ENCODE data around the gene TSSC4.

TSSC4 gene

DNA sequence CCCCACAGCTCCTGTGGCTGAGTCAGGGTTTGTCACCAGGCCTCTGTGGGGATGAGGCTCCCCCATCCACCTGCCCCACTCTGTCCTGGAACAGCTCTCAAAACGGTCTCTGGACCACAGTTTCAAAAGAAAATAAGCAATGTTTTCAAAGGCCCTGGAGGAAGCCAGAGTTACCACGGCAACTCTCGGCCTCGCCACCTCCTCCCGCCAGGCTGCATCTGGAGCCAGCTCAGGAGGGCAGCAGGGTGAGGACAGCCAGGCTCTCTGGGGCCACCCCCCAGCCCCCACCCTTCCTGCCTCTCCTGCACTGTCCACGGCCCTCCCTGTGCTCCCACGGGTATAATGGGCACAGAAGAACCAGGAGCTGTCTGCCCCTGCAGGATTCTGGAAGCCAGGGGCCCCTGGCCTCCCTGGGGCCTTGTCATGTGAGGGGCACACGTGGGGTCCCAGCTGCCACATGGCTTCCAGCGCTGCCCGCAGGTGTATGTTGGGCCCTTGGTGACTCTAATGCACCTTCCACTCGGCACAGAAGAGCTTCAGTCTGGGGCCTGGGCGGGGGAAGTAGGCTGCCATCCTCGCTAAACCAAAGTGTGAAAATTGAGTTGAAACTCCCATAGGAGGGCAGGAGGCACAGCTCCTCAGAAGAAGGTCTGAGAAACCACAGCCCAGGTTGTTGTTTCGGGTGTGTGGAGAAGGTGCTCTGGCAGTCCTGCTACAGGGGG lies 13.1 kb upstream of the TSSC4 start:
- no peak overlapping the region for H3K9ac ChIP-seq (ENCODE audit: insufficient read length)
- H3K27ac ChIP-seq: no peak overlapping the region
- no peak overlapping the region for H3K4me3 ChIP-seq
- peaks cover 5% of the 10 kb centered on the region; the same call in 1 of the 2 replicates for H3K36me3 ChIP-seq (ENCODE audit: insufficient read depth, low read length)
- no peak for TF ChIP-seq POLR2AphosphoS5 (IDR thresholded peaks at IDR 0.05; ENCODE audit: borderline replicate concordance, low read depth, low read length)
- no peak for TF ChIP-seq FOXP2 (optimal IDR thresholded peaks at IDR 0.05; ENCODE audit: control extremely low read depth, extremely low read length, insufficient read depth)
- TF ChIP-seq EZH2 (IDR thresholded peaks at IDR 0.05): no peak
- DNase-seq (ENCODE audit: low read depth, low spot score): no peak
- no peaks in the 10 kb centered on the region for H3K9me3 ChIP-seq (ENCODE audit: low read depth, low read length)

DNA sequence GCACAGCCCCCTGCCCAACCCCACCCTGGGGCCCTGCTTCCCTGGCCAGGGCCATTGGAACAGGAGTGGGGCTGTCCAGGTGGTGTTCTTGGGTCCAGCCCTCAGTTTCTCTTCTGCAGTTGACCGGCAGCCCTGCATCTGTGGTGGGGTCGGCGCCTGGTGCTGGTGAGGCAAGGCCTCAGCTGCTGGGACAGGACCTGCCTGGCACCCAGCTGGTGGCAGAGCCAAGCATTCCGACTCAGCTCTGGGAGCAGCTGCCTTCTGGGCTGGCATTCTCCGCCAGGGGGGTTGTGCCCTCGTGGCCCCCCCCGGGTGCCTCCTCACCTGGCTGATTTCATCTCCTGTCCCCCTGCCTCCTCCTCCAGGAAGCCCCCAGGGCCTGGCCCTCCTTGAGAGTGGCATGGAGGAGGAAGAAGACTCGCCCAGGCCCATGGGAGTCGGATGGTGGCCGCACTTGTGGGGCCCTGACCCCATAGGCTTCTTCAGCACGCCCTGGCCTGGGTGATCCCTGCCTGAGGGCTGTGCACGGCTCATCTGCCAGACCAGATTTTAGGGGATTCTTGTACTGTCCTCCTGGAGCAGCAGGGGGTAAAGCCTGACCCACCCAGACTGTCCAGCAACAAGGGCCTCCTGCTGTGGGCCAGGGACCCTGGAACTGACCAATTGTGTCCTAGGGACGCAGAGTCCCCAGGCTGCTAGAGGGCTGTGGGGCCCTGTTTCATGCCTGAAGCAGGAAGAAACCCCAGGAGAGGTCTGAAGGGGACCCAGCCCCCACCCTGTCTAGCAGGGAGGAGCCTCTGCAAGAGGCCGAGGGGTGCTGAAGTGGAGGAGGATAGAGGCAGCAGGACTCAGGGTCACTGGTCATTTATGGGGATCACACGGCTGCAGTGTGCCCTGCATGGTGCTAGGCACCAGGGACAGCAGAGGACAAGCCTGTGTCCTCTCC lies 11.8 kb upstream of the TSSC4 start:
- Histone ChIP-seq H3K4me3 (no peak overlapping the region), H3K27ac (no peak overlapping the region), H3K9ac (ENCODE audit: insufficient read length) (no peak overlapping the region), H3K36me3 (ENCODE audit: insufficient read depth, low read length) (peaks cover 5% of the 10 kb centered on the region; the same call in 1 of the 2 replicates), H3K9me3 (ENCODE audit: low read depth, low read length) (no peaks in the 10 kb centered on the region)
- no peak for DNase-seq (ENCODE audit: low read depth, low spot score)
- TF ChIP-seq FOXP2 (optimal IDR thresholded peaks at IDR 0.05; ENCODE audit: control extremely low read depth, extremely low read length, insufficient read depth) (no peak), POLR2AphosphoS5 (IDR thresholded peaks at IDR 0.05; ENCODE audit: borderline replicate concordance, low read depth, low read length) (no peak), EZH2 (IDR thresholded peaks at IDR 0.05) (no peak)

DNA sequence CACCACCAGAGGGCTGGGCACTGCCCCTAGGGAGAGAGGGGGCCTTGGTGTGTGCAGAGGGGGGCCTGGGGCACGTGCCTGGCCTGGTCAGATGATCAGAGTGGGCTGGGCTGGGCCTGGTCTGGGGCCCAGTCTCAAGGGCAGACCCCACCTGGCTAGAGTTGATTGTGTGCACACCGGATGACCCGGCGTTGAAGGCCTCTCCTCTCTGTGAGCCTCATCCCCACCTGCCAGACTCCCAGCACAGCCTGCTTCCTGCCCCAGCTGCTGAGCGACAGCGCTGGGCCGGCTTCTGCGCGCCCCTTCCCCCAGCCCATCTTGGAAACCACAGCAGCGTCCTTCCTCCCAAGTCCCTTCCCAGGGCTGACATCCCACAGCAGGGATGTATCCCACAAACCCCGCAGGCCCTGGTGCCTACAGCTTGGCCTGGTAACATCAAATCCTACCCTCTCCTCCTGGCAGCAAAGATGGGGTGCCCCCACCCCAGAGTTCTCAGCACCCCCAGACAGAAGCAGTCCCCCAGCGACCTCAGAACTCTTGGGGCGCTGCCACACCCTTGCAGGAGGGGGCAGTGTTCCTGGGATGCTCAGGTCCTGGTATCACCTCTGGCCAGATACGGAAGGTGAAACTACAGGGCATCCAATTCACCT lies 11.0 kb upstream of the TSSC4 start:
- no peaks in the 10 kb centered on the region for H3K9me3 ChIP-seq (ENCODE audit: low read depth, low read length)
- H3K4me3 ChIP-seq: no peak overlapping the region
- no peak for TF ChIP-seq FOXP2 (optimal IDR thresholded peaks at IDR 0.05; ENCODE audit: control extremely low read depth, extremely low read length, insufficient read depth)
- no peak for TF ChIP-seq EZH2 (IDR thresholded peaks at IDR 0.05)
- TF ChIP-seq POLR2AphosphoS5 (IDR thresholded peaks at IDR 0.05; ENCODE audit: borderline replicate concordance, low read depth, low read length): no peak
- no peak for DNase-seq (ENCODE audit: low read depth, low spot score)
- no peak overlapping the region for H3K9ac ChIP-seq (ENCODE audit: insufficient read length)
- H3K27ac ChIP-seq: no peak overlapping the region
- peaks cover 5% of the 10 kb centered on the region; the same call in 1 of the 2 replicates for H3K36me3 ChIP-seq (ENCODE audit: insufficient read depth, low read length)

DNA sequence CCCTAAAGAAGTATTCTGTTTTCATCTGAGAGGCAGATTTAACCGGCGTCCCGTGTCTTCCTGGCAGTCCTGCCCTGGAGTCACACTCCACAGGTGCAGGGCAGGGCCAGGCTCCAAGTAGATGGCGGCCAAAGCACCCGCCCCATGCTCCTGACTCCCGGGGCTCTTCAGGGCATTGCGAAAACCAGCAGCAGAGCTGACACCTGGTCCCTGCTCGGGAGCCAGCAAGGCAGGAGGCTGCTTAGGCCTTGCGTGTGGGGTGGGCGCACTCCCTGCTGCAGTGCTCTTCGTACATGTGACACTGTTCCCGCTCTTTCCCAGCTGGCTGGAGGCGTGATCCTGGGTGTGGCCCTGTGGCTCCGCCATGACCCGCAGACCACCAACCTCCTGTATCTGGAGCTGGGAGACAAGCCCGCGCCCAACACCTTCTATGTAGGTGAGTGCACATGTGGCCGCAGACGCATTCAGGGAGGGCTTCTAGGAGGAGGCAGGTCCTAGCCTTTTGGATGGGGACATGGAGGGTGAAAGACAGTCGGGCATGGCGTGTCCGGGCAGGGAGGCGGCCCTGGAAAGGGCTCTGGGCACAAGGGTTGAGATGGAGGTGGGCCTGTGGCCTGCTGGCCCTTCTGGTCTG lies 10.3 kb upstream of the TSSC4 start:
- TF ChIP-seq FOXP2 (optimal IDR thresholded peaks at IDR 0.05; ENCODE audit: control extremely low read depth, extremely low read length, insufficient read depth) (no peak), EZH2 (IDR thresholded peaks at IDR 0.05) (no peak), POLR2AphosphoS5 (IDR thresholded peaks at IDR 0.05; ENCODE audit: borderline replicate concordance, low read depth, low read length) (no peak)
- Histone ChIP-seq H3K36me3 (ENCODE audit: insufficient read depth, low read length) (peaks cover 5% of the 10 kb centered on the region; the same call in 1 of the 2 replicates), H3K9ac (ENCODE audit: insufficient read length) (no peak overlapping the region), H3K27ac (no peak overlapping the region), H3K9me3 (ENCODE audit: low read depth, low read length) (no peaks in the 10 kb centered on the region), H3K4me3 (no peak overlapping the region)
- DNase-seq (ENCODE audit: low read depth, low spot score): no peak

- no peak for DNase-seq (ENCODE audit: low read depth, low spot score)
- no peak for TF ChIP-seq POLR2AphosphoS5 (IDR thresholded peaks at IDR 0.05; ENCODE audit: borderline replicate concordance, low read depth, low read length)
- no peak for TF ChIP-seq EZH2 (IDR thresholded peaks at IDR 0.05)
- TF ChIP-seq FOXP2 (optimal IDR thresholded peaks at IDR 0.05; ENCODE audit: control extremely low read depth, extremely low read length, insufficient read depth): no peak
- Histone ChIP-seq H3K9me3 (ENCODE audit: low read depth, low read length) (no peaks in the 10 kb centered on the region), H3K9ac (ENCODE audit: insufficient read length) (no peak overlapping the region), H3K4me3 (no peak overlapping the region), H3K27ac (no peak overlapping the region), H3K36me3 (ENCODE audit: insufficient read depth, low read length) (0 out of 2 replicates have a peak, but pooled peaks cover 5% of the 10 kb centered on the region)
Measured at GRCh38 chr11:2390725-2391151, 9.8 kb upstream of the TSSC4 start.

- no peak overlapping the region for H3K4me3 ChIP-seq
- H3K36me3 ChIP-seq (ENCODE audit: insufficient read depth, low read length): peaks cover 5% of the 10 kb centered on the region; the same call in 1 of the 2 replicates
- no peaks in the 10 kb centered on the region for H3K9me3 ChIP-seq (ENCODE audit: low read depth, low read length)
- DNase-seq (ENCODE audit: low read depth, low spot score): no peak
- TF ChIP-seq EZH2 (IDR thresholded peaks at IDR 0.05) (no peak), POLR2AphosphoS5 (IDR thresholded peaks at IDR 0.05; ENCODE audit: borderline replicate concordance, low read depth, low read length) (no peak), FOXP2 (optimal IDR thresholded peaks at IDR 0.05; ENCODE audit: control extremely low read depth, extremely low read length, insufficient read depth) (no peak)
- H3K27ac ChIP-seq: no peak overlapping the region
- no peak overlapping the region for H3K9ac ChIP-seq (ENCODE audit: insufficient read length)
Measured at GRCh38 chr11:2391181-2391975, 9.2 kb upstream of the TSSC4 start.

All from SK-N-MC (cell line).